ENCODE measurements around the gene SH2D4B.

GRCh38 chr10:80608706-80609105 is 71.0 kb downstream of the SH2D4B start:
- TF ChIP-seq, protein P1, sequence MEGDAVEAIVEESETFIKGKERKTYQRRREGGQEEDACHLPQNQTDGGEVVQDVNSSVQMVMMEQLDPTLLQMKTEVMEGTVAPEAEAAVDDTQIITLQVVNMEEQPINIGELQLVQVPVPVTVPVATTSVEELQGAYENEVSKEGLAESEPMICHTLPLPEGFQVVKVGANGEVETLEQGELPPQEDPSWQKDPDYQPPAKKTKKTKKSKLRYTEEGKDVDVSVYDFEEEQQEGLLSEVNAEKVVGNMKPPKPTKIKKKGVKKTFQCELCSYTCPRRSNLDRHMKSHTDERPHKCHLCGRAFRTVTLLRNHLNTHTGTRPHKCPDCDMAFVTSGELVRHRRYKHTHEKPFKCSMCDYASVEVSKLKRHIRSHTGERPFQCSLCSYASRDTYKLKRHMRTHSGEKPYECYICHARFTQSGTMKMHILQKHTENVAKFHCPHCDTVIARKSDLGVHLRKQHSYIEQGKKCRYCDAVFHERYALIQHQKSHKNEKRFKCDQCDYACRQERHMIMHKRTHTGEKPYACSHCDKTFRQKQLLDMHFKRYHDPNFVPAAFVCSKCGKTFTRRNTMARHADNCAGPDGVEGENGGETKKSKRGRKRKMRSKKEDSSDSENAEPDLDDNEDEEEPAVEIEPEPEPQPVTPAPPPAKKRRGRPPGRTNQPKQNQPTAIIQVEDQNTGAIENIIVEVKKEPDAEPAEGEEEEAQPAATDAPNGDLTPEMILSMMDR (conservative IDR thresholded peaks at IDR 0.05; ENCODE audit: low read length): no peak
- no peak for TF ChIP-seq EZH2phosphoT487 (IDR thresholded peaks at IDR 0.05; ENCODE audit: borderline replicate concordance, low read depth, low read length)

Data from OCI-LY7 (cell line).